Endothelial cell of umbilical vein (primary cell): ENCODE results near the gene CDC42. TPM values are rescaled to one million over a fixed set of nuclear protein-coding genes. Genes with fewer than 3 reads are reported as not detected.

ENCODE experiments used
- BruUV-seq: library from RNA; stranded (reverse); fragments of 400-500 nt; replicated peaks from 2 replicates; lab custom pipeline; 2021; lab: Mats Ljungman, UMichigan
- CTCF ChIA-PET: fragments of 300-600, 350-600 bp; sonication (Branson Sonifier 250); formaldehyde crosslinking; loops from one replicate; lab custom pipeline; 2021; ENCODE audit warnings: antibody characterized with exemption, inconsistent platforms; lab: Charles Lee
- POLR2A ChIA-PET: fragments of 300-600, 350-600 bp; sonication (Branson Sonifier 250); formaldehyde crosslinking; loops from one replicate; lab custom pipeline; 2021; ENCODE audit warnings: antibody characterized with exemption, inconsistent platforms; lab: Charles Lee
- DNase-seq: peaks from one replicate; pipeline ENCODE4 v3.0.0-alpha.2; 2011; ENCODE audit warnings: low read depth, low spot score
- FAIRE-seq: peaks from 2 replicates; lab custom pipeline; 2011; peaks lifted over from hg19 to GRCh38; lab: Jason Lieb, UNC
- H2AFZ ChIP-seq: 2 replicates; pipeline ENCODE4 v1.6.0; 2012; ENCODE audit warnings: low read depth, low read length, control low read depth, inconsistent platforms
- H3K27ac ChIP-seq: 2 replicates; pipeline ENCODE4 v1.5.1; 2011; ENCODE audit warnings: low read depth, mild to moderate bottlenecking, control low read depth, low read length, moderate library complexity; ENCODE audit not compliant: insufficient read depth
- H3K27me3 ChIP-seq, 2 experiments: 2 replicates each; pipeline versions ENCODE4 v1.6.0 to v1.6.1; 2011; ENCODE audit warnings: low read length in 2 of 2, mixed read lengths in 1 of 2; ENCODE audit not compliant: control insufficient read depth in 2 of 2, insufficient read depth in 2 of 2
- H3K36me3 ChIP-seq, 2 experiments: 2 replicates in 1 of 2; 3 replicates in 1 of 2; pipeline ENCODE4 v1.5.1; 2011; ENCODE audit warnings: low read length in 2 of 2, mild to moderate bottlenecking in 1 of 2, moderate library complexity in 1 of 2; ENCODE audit not compliant: control insufficient read depth in 2 of 2, insufficient read depth in 2 of 2; ENCODE audit errors: extremely low read depth in 1 of 2
- H3K4me1 ChIP-seq: 3 replicates; pipeline ENCODE4 v1.5.1; 2011; ENCODE audit warnings: mild to moderate bottlenecking, low read length; ENCODE audit not compliant: control insufficient read depth, insufficient read depth; ENCODE audit errors: extremely low read depth
- H3K4me2 ChIP-seq: 2 replicates; pipeline ENCODE4 v1.6.1; 2011; ENCODE audit warnings: low read length, control low read depth, mixed read lengths; ENCODE audit not compliant: insufficient read depth
- H3K4me3 ChIP-seq, 3 experiments: fragments of 200-600 bp in 1 of 3; sonication (generic), shearing (Covaris generic) in 1 of 3; replicated peaks in 1 of 3; 2 replicates each; pipeline ENCODE4 v1.5.1; 2011 to 2016; ENCODE audit warnings: control low read depth in 3 of 3, low read length in 3 of 3, mild to moderate bottlenecking in 2 of 3, inconsistent platforms in 1 of 3, low read depth in 1 of 3, moderate library complexity in 1 of 3; ENCODE audit not compliant: insufficient read depth in 1 of 3
- H3K79me2 ChIP-seq: 2 replicates; pipeline ENCODE4 v1.6.0; 2012; ENCODE audit warnings: low read length, inconsistent platforms; ENCODE audit not compliant: control insufficient read depth, insufficient read depth
- H3K9ac ChIP-seq: replicated peaks from 2 replicates; pipeline ENCODE3; 2011; ENCODE audit warnings: low read length, control low read depth; ENCODE audit not compliant: insufficient read depth; ENCODE audit errors: extremely low read depth
- H3K9me1 ChIP-seq: replicated peaks from 3 replicates; pipeline ENCODE4 v1.6.0; 2011; ENCODE audit warnings: mild to moderate bottlenecking, low read length; ENCODE audit not compliant: control insufficient read depth, insufficient read depth; ENCODE audit errors: extremely low read depth
- H3K9me3 ChIP-seq: replicated peaks from 2 replicates; pipeline ENCODE4 v1.5.1; 2012; ENCODE audit warnings: low read length, inconsistent platforms; ENCODE audit not compliant: control insufficient read depth, insufficient read depth
- H4K20me1 ChIP-seq: replicated peaks from 2 replicates; pipeline ENCODE3; 2011; ENCODE audit warnings: mild to moderate bottlenecking, low read length; ENCODE audit not compliant: control insufficient read depth, insufficient read depth; ENCODE audit errors: extremely low read depth
- EZH2 ChIP-seq: IDR thresholded peaks from 2 replicates; pipeline ENCODE4 v1.6.1; 2012; ENCODE audit warnings: borderline replicate concordance, low read depth, mild to moderate bottlenecking, moderate library complexity, low read length, inconsistent platforms; ENCODE audit not compliant: severe bottlenecking
- FOS ChIP-seq: IDR thresholded peaks from 2 replicates; pipeline ENCODE4 v1.6.1; 2011; ENCODE audit warnings: mild to moderate bottlenecking, low read length, moderate library complexity, borderline replicate concordance; ENCODE audit not compliant: insufficient read depth
- GATA2 ChIP-seq: IDR thresholded peaks from 2 replicates; pipeline ENCODE4 v1.7.0; 2011; ENCODE audit warnings: low read depth, mild to moderate bottlenecking, moderate library complexity, mixed read lengths, low read length; ENCODE audit not compliant: insufficient read length, insufficient read depth
- JUN ChIP-seq: IDR thresholded peaks from 2 replicates; pipeline ENCODE4 v1.6.1; 2011; ENCODE audit warnings: borderline replicate concordance, low read depth; ENCODE audit not compliant: insufficient read length, insufficient read depth
- MYC ChIP-seq: IDR thresholded peaks from one replicate; pipeline ENCODE4 v1.6.1; 2011; ENCODE audit warnings: mild to moderate bottlenecking, low read depth, low read length
- POLR2A ChIP-seq: IDR thresholded peaks from 2 replicates; pipeline ENCODE4 v1.6.1; 2012; ENCODE audit warnings: low read depth, mild to moderate bottlenecking, control low read depth, low read length
- POLR2AphosphoS5 ChIP-seq: IDR thresholded peaks from 2 replicates; pipeline ENCODE4 v1.6.1; 2012; ENCODE audit warnings: low read depth, mild to moderate bottlenecking, control low read depth, low read length, moderate library complexity; ENCODE audit not compliant: insufficient read depth
- dilution Hi-C: fragments of 300-500 bp; cut with MboI; formaldehyde crosslinking; loops from one replicate; pipeline ENCODE4 v1.15.0; 2019; ENCODE audit warnings: low sequenced_read_pairs; ENCODE audit not compliant: extremely low pct_ligation_motif_present
- intact Hi-C: fragments of 100-400 bp; cut with micrococcal nuclease; formaldehyde crosslinking; loops from one replicate; pipeline ENCODE4 v1.10.0; 2022
- polyA plus RNA-seq, 4 experiments: library from polyadenylated mRNA; depleted of rRNA in 3 of 4; stranded (reverse) in 3 of 4; unstranded in 1 of 4; fragments of >200 nt; gene quantifications; 2 replicates each; pipeline versions ENCODE4 v1.2.1 to v1.2.3, GENCODE V29; 2011 to 2012; ENCODE audit warnings: missing spikeins in 1 of 4
- total RNA-seq: library from RNA; stranded (reverse); gene quantifications from 2 replicates; pipeline ENCODE4 v1.2.3, GENCODE V29; 2021
- TF ChIP-seq, protein P1 (sequence below): IDR thresholded peaks from 2 replicates; pipeline ENCODE4 v1.6.1; 2011; ENCODE audit not compliant: insufficient read depth, insufficient read length
- TF ChIP-seq, protein P2 (sequence below), 2 donors: IDR thresholded peaks; 1 replicate in 1 of 2; 2 replicates in 1 of 2; pipeline ENCODE4 v1.5.1; 2011; ENCODE audit warnings: low read length in 2 of 2, mild to moderate bottlenecking in 2 of 2, moderate library complexity in 2 of 2, control low read depth in 1 of 2, inconsistent platforms in 1 of 2, low read depth in 1 of 2; ENCODE audit not compliant: insufficient read depth in 1 of 2; ENCODE audit errors: extremely low read depth in 1 of 2

The CDC42 gene
- total and polyA plus RNA-seq, 2 donors (not counting 3 experiments of a cell fraction or from before 2014, with no cell fraction given) = 199 to 381 TPM

DNA sequence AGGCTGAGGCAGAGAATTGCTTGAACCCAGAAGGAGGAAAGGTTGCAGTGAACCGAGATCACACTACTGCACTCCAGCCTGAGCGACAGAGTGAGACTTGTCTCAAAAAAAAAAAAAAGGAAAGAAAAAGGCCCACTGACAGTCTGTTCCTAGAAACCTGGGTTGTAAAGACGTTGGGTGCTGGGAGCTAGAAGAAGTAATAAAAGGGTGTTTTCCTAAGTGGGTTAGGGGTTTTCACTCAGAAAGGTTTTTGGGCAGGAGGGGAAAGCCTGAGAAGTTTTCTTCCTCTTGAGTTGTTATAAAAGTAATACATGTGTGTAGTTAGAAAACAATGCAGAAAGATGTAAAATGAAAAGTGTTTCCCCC, 25.6 kb upstream of the CDC42 start:
- FAIRE-seq = no peak
- dilution Hi-C loops = no loop called here
- Histone ChIP-seq H3K36me3 (no peaks in the 10 kb centered on the region), H3K79me2 (no peaks in the 10 kb centered on the region), H3K9ac (no peak overlapping the region), H3K9me3 (no peaks in the 10 kb centered on the region), H3K27me3 (no peaks in the 10 kb centered on the region), H3K27ac (no peak overlapping the region), H3K4me2 (no peak overlapping the region), H3K4me1 (peaks cover 12% of the 10 kb centered on the region), H3K4me3 (no peak overlapping the region), H3K9me1 (no peaks in the 10 kb centered on the region), H4K20me1 (no peaks in the 10 kb centered on the region), H2AFZ (no peak overlapping the region)
- intact Hi-C loops = loop anchor here (5.0 to 10.0 kb wide), 3 partner anchors 55 to 322 kb away; no protein-coding TSS in a partner anchor
- no TSS peak for BruUV-seq
- TF ChIP-seq POLR2AphosphoS5 (no peak), POLR2A (no peak), JUN (no peak), MYC (no peak), FOS (no peak), GATA2 (no peak), EZH2 (no peak)
- TF ChIP-seq, protein P1, sequence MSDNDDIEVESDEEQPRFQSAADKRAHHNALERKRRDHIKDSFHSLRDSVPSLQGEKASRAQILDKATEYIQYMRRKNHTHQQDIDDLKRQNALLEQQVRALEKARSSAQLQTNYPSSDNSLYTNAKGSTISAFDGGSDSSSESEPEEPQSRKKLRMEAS = no peak
- CTCF ChIA-PET = no interaction called here
- POLR2A ChIA-PET = no interaction called here
- no peak for DNase-seq

GRCh38 chr1:22030057-22030456, 22.5 kb upstream of the CDC42 start:
- dilution Hi-C loops (no loop called here), intact Hi-C loops (no loop called here)
- Histone ChIP-seq H3K36me3 (no peaks in the 10 kb centered on the region), H3K79me2 (no peaks in the 10 kb centered on the region), H3K4me3 (no peak overlapping the region), H3K4me2 (no peak overlapping the region), H3K27ac (no peak overlapping the region), H3K4me1 (peaks cover 6% of the 10 kb centered on the region), H3K9me1 (no peaks in the 10 kb centered on the region), H3K27me3 (no peaks in the 10 kb centered on the region), H3K9ac (no peak overlapping the region), H3K9me3 (no peaks in the 10 kb centered on the region), H2AFZ (no peak overlapping the region), H4K20me1 (no peaks in the 10 kb centered on the region)
- DNase-seq = no peak
- TF ChIP-seq MYC = no peak
- TF ChIP-seq JUN = no peak
- no peak for TF ChIP-seq EZH2
- TF ChIP-seq, protein P1 = no peak
- no peak for TF ChIP-seq POLR2A
- no peak for TF ChIP-seq POLR2AphosphoS5
- no peak for TF ChIP-seq GATA2
- TF ChIP-seq, protein P2, sequence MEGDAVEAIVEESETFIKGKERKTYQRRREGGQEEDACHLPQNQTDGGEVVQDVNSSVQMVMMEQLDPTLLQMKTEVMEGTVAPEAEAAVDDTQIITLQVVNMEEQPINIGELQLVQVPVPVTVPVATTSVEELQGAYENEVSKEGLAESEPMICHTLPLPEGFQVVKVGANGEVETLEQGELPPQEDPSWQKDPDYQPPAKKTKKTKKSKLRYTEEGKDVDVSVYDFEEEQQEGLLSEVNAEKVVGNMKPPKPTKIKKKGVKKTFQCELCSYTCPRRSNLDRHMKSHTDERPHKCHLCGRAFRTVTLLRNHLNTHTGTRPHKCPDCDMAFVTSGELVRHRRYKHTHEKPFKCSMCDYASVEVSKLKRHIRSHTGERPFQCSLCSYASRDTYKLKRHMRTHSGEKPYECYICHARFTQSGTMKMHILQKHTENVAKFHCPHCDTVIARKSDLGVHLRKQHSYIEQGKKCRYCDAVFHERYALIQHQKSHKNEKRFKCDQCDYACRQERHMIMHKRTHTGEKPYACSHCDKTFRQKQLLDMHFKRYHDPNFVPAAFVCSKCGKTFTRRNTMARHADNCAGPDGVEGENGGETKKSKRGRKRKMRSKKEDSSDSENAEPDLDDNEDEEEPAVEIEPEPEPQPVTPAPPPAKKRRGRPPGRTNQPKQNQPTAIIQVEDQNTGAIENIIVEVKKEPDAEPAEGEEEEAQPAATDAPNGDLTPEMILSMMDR (IDR thresholded peaks at IDR 0.05; ENCODE audit: extremely low read depth in 1 of 2, insufficient read depth in 1 of 2, low read depth in 1 of 2, low read length in 2 of 2) = no peak
- TF ChIP-seq FOS = no peak
- no TSS peak for BruUV-seq
- ChIA-PET POLR2A (interaction anchor here (0.7 to 1.2 kb wide), 2 partner anchors 59 to 62 kb away, joined by 3 to 5 read pairs; no protein-coding TSS in a partner anchor), CTCF (interaction anchor here (0.9 to 1.6 kb wide), 3 partner anchors 10 to 62 kb away, joined by 3 to 5 read pairs (median 4); partner anchors contain the start of gene CDC42)
- FAIRE-seq = peak; percentile 15
